Natural killer cell (primary cell): ENCODE data around the gene PLEKHA5. TPM values are rescaled to one million over a fixed set of nuclear protein-coding genes. Genes with fewer than 3 reads are reported as not detected.

Source experiments
- ATAC-seq, 3 donors: fragments of 150-1000 bp in 2 of 3; fragments of 200-7000 bp in 1 of 3; cut with Tn5 transposase; 1 replicate in 1 of 3; 2 replicates in 2 of 3; pipeline ENCODE4 v1.10.0; 2021; ENCODE audit warnings: mild to moderate bottlenecking in 2 of 3, moderate library complexity in 2 of 3
- DNase-seq, 2 donors: peaks; one replicate each; pipeline versions ENCODE4 v3.0.0 to v3.0.0-alpha.2; 2013 to 2021; ENCODE audit warnings: mixed read lengths in 1 of 2
- H3K27ac ChIP-seq: one replicate; pipeline ENCODE4 v1.5.1; 2013; ENCODE audit warnings: mild to moderate bottlenecking, low read length
- H3K27me3 ChIP-seq: one replicate; pipeline ENCODE4 v1.6.1; 2013; ENCODE audit warnings: low read length; ENCODE audit not compliant: control insufficient read depth, insufficient read depth
- H3K36me3 ChIP-seq: one replicate; pipeline ENCODE4 v1.6.1; 2013; ENCODE audit warnings: low read length; ENCODE audit not compliant: control insufficient read depth, insufficient read depth
- H3K4me1 ChIP-seq: one replicate; pipeline ENCODE4 v1.6.1; 2013; ENCODE audit warnings: low read length; ENCODE audit not compliant: control insufficient read depth, insufficient read depth
- H3K4me3 ChIP-seq: one replicate; pipeline ENCODE4 v1.5.1; 2013; ENCODE audit warnings: low read length
- H3K9me3 ChIP-seq: one replicate; pipeline ENCODE4 v1.6.1; 2013; ENCODE audit warnings: low read length; ENCODE audit not compliant: control insufficient read depth, insufficient read depth
- H3K27ac Mint-ChIP-seq, 2 donors: one replicate each; pipeline ENCODE4 v1.8.0; 2022; ENCODE audit warnings: mild to moderate bottlenecking in 2 of 2, mixed read lengths in 2 of 2, moderate library complexity in 1 of 2
- H3K27me3 Mint-ChIP-seq, 2 donors: one replicate each; pipeline ENCODE4 v1.8.0; 2022; ENCODE audit warnings: low read depth in 2 of 2, mixed read lengths in 2 of 2
- H3K36me3 Mint-ChIP-seq: one replicate; pipeline ENCODE4 v1.8.0; 2022; ENCODE audit warnings: mixed read lengths
- H3K4me1 Mint-ChIP-seq, 2 donors: one replicate each; pipeline ENCODE4 v1.8.0; 2022; ENCODE audit warnings: mixed read lengths in 2 of 2
- H3K4me3 Mint-ChIP-seq: one replicate; pipeline ENCODE4 v1.8.0; 2022; ENCODE audit warnings: mild to moderate bottlenecking, moderate library complexity, mixed read lengths
- H3K9me3 Mint-ChIP-seq, 2 donors: one replicate each; pipeline ENCODE4 v1.8.0; 2022; ENCODE audit warnings: mixed read lengths in 2 of 2
- WGBS: methylation state at CpG from one replicate; pipeline ENCODE4 v1.1.7; 2013; ENCODE audit warnings: missing lambda C conversion rate; ENCODE audit not compliant: insufficient coverage; 5-methylcytosine and 5-hydroxymethylcytosine counted together
- intact Hi-C: fragments of 100-400 bp; cut with micrococcal nuclease; formaldehyde crosslinking; loops from one replicate; pipeline ENCODE4 v1.14.2; 2022
- total RNA-seq, 4 donors: library from RNA; stranded (reverse); fragments of 120-200 nt in 1 of 4; gene quantifications; one replicate each; pipeline versions ENCODE4 v1.2.3 to v1.2.4, GENCODE V29; 2013 to 2022
- TF ChIP-seq, protein P1 (sequence below): fragments of 200-600 bp; IDR thresholded peaks from one replicate; pipeline ENCODE4 v1.8.0; 2022; ENCODE audit warnings: antibody characterized with exemption

PLEKHA5 gene
- total RNA-seq, 3 donors from 2014 or later (not counting 1 experiment from before 2014, with no cell fraction given), result 5.2 to 12.1 (median 7.0) TPM

DNA sequence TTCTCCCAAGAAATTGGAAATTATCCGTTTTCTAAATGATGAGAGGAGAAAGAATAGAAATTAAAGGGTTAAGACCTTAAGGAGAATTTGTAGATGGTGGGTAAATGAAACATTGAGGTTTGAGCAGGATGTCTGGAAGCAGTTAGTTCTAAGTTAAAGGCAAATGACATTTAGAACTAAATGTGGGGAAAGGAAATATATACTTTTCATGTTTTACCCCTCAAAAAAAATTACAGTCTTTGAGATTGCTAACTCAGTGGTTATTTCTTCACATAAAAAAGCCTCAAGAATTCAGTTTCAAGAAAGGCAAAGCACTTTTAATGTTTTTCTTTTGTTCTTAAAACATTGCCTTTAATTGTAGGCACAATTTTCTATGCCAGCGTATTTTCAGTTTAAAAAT lies 114.0 kb downstream of the PLEKHA5 start:
- no peaks in the 10 kb centered on the region for H3K9me3 ChIP-seq
- H3K4me3 ChIP-seq, result no peak overlapping the region
- no peaks in the 10 kb centered on the region for H3K4me1 ChIP-seq
- intact Hi-C loops, result no loop called here
- TF ChIP-seq, protein P1, sequence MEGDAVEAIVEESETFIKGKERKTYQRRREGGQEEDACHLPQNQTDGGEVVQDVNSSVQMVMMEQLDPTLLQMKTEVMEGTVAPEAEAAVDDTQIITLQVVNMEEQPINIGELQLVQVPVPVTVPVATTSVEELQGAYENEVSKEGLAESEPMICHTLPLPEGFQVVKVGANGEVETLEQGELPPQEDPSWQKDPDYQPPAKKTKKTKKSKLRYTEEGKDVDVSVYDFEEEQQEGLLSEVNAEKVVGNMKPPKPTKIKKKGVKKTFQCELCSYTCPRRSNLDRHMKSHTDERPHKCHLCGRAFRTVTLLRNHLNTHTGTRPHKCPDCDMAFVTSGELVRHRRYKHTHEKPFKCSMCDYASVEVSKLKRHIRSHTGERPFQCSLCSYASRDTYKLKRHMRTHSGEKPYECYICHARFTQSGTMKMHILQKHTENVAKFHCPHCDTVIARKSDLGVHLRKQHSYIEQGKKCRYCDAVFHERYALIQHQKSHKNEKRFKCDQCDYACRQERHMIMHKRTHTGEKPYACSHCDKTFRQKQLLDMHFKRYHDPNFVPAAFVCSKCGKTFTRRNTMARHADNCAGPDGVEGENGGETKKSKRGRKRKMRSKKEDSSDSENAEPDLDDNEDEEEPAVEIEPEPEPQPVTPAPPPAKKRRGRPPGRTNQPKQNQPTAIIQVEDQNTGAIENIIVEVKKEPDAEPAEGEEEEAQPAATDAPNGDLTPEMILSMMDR, result no peak
- no peak overlapping the region for H3K27ac Mint-ChIP-seq
- peaks cover 5 to 11% of the 10 kb centered on the region in 2 donors for H3K4me1 Mint-ChIP-seq
- H3K36me3 Mint-ChIP-seq, result no peaks in the 10 kb centered on the region
- 40% methylated on average over 1 of the region's 2 CpGs for WGBS
- no peak overlapping the region for H3K27ac ChIP-seq
- no peak overlapping the region for H3K4me3 Mint-ChIP-seq
- H3K36me3 ChIP-seq, result no peaks in the 10 kb centered on the region
- H3K9me3 Mint-ChIP-seq, result no peaks in the 10 kb centered on the region
- no peaks in the 10 kb centered on the region for H3K27me3 Mint-ChIP-seq
- no peaks in the 10 kb centered on the region for H3K27me3 ChIP-seq
- ATAC-seq (no peak), DNase-seq (no peak)

DNA sequence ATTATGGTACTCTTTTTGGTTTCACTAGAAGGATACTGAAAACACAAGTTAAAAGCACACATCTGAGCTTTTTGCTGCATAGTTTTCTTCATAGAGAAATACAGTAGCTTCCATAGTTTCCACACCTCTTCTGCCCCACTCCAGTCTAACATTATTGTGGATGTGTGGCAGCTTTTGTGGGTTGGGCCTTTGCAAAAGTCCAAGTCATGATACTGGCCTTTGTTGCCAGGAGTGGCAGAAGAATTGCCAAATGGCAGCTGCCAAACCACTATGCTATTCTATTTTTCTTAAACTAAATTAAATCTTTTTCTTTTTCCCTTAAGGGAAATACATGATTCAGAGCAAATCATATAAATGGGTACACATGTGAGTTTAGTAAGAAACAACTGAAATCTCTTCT lies 114.8 kb downstream of the PLEKHA5 start:
- intact Hi-C loops, result no loop called here
- Mint-ChIP-seq H3K4me3 (no peak overlapping the region), H3K27me3 (no peaks in the 10 kb centered on the region), H3K27ac (no peak overlapping the region), H3K4me1 (peaks cover 5 to 11% of the 10 kb centered on the region in 2 donors), H3K36me3 (no peaks in the 10 kb centered on the region), H3K9me3 (no peaks in the 10 kb centered on the region)
- no peak for ATAC-seq
- TF ChIP-seq, protein P1, result no peak
- Histone ChIP-seq H3K27ac (no peak overlapping the region), H3K4me1 (no peaks in the 10 kb centered on the region), H3K9me3 (no peaks in the 10 kb centered on the region), H3K4me3 (no peak overlapping the region), H3K36me3 (no peaks in the 10 kb centered on the region), H3K27me3 (no peaks in the 10 kb centered on the region)
- DNase-seq, result no peak

DNA sequence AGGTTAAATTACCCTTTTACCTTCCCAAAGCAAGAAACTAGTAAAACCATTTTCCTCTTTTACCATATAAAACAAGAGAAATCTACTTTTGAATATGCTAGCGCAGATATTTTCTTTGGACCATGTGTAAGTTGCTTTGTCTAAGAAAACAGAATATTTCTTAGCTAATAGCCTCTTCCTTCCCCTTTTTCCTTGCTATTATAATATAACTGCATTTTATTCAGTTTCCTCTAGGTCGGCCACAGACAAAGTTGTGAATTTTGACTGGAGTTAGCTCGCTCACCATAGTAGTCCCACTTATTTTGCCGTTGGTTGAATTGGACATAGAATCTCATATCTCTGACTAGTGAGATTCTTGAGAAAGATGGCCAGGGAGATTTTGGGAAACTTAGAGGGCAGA lies 115.6 kb downstream of the PLEKHA5 start:
- Mint-ChIP-seq H3K36me3 (no peaks in the 10 kb centered on the region), H3K27ac (no peak overlapping the region), H3K9me3 (no peaks in the 10 kb centered on the region), H3K27me3 (no peaks in the 10 kb centered on the region), H3K4me3 (no peak overlapping the region), H3K4me1 (peaks cover 5 to 11% of the 10 kb centered on the region in 2 donors)
- H3K9me3 ChIP-seq, result no peaks in the 10 kb centered on the region
- no peak overlapping the region for H3K4me3 ChIP-seq
- TF ChIP-seq, protein P1, result no peak
- H3K27ac ChIP-seq, result no peak overlapping the region
- no peaks in the 10 kb centered on the region for H3K27me3 ChIP-seq
- H3K4me1 ChIP-seq, result no peaks in the 10 kb centered on the region
- DNase-seq (no peak), ATAC-seq (no peak)
- H3K36me3 ChIP-seq, result no peaks in the 10 kb centered on the region
- 51% methylated on average over 3 of the region's 4 CpGs for WGBS
- intact Hi-C loops, result no loop called here

DNA sequence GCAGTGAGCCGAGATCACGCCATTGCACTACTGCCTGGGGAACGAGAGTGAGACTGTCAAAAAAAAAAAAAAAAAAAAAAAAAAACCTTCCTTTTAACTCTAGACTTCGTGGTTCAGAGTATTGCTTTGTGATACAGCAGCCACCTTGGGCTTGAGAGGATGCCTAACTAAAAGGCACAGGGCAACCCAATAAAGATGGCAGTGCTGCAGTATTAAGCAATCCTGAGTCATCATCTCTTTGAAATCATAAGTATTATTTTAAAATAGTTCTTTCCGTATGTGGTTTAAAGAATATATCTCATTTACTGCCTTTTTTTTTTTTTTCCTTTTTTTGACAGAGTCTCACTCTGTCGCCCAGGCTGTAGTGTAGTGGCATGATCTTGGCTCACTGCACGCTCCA lies 116.1 kb downstream of the PLEKHA5 start:
- no peak overlapping the region for H3K27ac ChIP-seq
- no peaks in the 10 kb centered on the region for H3K36me3 ChIP-seq
- no peak overlapping the region for H3K4me3 Mint-ChIP-seq
- H3K27me3 Mint-ChIP-seq, result no peaks in the 10 kb centered on the region
- no peak overlapping the region for H3K27ac Mint-ChIP-seq
- intact Hi-C loops, result no loop called here
- no peaks in the 10 kb centered on the region for H3K4me1 ChIP-seq
- WGBS, result 82% methylated on average over 5 of the region's 7 CpGs
- H3K9me3 Mint-ChIP-seq, result no peaks in the 10 kb centered on the region
- DNase-seq (no peak), ATAC-seq (no peak)
- no peak overlapping the region for H3K4me3 ChIP-seq
- TF ChIP-seq, protein P1, result no peak
- peaks cover 5 to 11% of the 10 kb centered on the region in 2 donors for H3K4me1 Mint-ChIP-seq
- H3K36me3 Mint-ChIP-seq, result no peaks in the 10 kb centered on the region
- H3K9me3 ChIP-seq, result no peaks in the 10 kb centered on the region
- H3K27me3 ChIP-seq, result no peaks in the 10 kb centered on the region
